HG02938 (cell line): ENCODE measurements around the gene SELENOT.
"Not testable (repeated sequence)": the region's sequence is repeated elsewhere in the genome, so short reads cannot be mapped to it uniquely, and the experiment has no call there.

Experiments
- ATAC-seq: cut with Tn5 transposase; IDR thresholded peaks from one replicate; pipeline ENCODE4 v1.9.1; 2021; ENCODE audit warnings: mild to moderate bottlenecking, moderate library complexity; ENCODE audit not compliant: unreplicated experiment

The SELENOT gene

GRCh38 chr3:150607267-150608065, 4.3 kb downstream of the SELENOT start:
- ATAC-seq: no peak

- no peak for ATAC-seq
Measured at GRCh38 chr3:150609988-150610387, 6.9 kb downstream of the SELENOT start.

- no peak for ATAC-seq
Measured at GRCh38 chr3:150610785-150611184, 7.7 kb downstream of the SELENOT start.

- no peak for ATAC-seq
Measured at GRCh38 chr3:150611666-150612065, 8.5 kb downstream of the SELENOT start.

GRCh38 chr3:150612494-150612893, 9.4 kb downstream of the SELENOT start:
- ATAC-seq: no peak

DNA sequence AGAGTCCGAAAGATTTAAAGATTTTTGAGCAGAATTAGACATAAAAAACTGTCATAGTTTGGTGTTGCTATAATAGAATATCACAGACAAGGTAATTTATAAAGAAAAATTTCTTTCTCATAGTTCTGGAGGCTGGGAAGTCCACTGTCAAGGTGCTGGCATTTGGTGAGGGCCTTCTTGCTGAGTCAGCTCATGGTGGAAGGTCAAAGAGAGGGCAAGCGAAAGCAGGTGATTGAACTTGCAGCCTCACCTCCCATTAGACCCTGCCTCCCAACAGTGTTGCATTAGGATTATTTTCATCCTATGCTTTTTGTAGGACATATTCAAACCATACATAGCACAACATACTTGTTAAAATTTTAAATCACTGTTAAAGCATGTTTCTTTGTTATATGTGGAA, 9.9 kb downstream of the SELENOT start:
- ATAC-seq: no peak

DNA sequence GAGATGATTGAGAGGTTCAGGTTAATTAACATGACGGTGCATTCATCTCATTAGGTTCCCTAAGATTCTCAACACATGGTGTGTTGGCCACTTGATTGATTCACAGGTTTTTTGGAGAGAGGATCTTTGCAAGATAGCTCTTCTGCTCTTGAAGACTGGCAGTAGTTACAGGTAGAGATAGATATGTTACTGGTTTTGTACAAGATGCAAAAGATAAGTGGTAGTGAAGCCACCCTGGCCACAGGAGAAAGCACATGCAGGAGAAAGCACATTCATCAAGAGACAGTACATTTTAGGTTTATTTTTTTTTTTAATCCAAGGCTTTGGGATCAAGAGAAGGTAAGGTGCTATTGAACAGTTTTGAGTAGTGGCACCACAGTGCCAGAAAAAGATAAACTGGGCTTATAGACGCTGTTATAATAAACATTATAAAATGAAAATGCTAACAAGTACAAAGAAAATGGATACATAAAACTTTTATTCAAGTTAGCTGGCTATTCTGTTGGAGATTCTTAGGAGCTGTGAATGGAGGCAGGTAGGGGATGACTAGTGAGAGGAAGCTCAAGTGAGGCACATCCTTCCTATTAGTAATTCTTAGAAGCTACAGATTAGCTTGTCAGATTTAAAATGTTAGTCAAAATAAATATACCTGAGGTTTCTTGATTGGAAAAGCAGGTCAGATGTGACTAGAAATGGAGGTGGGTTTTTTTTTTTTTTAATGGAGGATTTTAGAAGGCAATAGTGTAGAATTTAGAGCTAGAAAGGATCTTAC, 10.8 kb downstream of the SELENOT start:
- ATAC-seq: no peak

- ATAC-seq: no peak
Measured at GRCh38 chr3:150620002-150620689, 17.0 kb downstream of the SELENOT start.

GRCh38 chr3:150622955-150623354, 19.8 kb downstream of the SELENOT start:
- ATAC-seq: not testable (repeated sequence)

DNA sequence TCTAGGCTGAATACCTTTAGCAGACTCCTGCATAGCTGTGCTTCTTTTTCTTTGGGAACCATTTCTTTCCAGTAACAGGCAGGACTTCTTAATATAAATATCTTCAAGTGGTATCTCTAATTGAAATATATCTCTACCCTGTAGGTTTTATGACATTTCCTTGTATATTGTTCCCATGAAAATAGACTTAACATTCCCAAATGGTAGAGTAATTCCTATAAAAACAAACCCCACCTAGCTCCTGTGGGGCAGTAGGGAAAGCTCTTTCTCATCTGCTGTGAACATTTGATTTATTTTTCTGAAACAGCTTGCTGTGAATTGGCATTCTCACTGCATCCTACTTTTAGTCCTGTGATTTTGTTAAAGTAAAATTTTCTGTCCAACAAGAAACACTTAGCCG, 20.8 kb downstream of the SELENOT start:
- ATAC-seq: no peak

- ATAC-seq: no peak
Measured at GRCh38 chr3:150626148-150626930, 23.2 kb downstream of the SELENOT start.

GRCh38 chr3:150627557-150627956, 24.4 kb downstream of the SELENOT start:
- ATAC-seq: no peak

GRCh38 chr3:150631515-150632221, 28.5 kb downstream of the SELENOT start:
- ATAC-seq: no peak

DNA sequence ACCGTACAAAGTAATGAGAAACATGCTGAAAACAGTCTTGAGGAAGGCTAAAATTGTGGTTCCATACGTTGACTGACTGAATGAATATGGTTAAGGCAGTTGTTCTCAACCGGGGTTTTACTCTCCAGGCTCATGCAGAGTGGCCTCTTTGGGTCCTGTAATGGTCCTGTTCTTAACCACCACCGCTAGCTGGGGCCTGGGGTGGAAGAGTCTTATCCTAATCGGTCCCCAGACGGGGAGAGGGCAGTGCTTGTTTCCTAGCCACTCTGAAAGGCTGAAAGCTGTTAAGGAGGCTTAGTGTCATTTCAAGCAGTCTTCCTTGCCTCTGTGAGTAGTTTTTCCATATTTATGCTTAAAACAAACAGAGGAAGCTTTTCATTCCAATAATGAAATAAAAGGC, 32.0 kb downstream of the SELENOT start:
- no peak for ATAC-seq

GRCh38 chr3:150635526-150635925, 32.4 kb downstream of the SELENOT start:
- peak; percentile 74 for ATAC-seq

DNA sequence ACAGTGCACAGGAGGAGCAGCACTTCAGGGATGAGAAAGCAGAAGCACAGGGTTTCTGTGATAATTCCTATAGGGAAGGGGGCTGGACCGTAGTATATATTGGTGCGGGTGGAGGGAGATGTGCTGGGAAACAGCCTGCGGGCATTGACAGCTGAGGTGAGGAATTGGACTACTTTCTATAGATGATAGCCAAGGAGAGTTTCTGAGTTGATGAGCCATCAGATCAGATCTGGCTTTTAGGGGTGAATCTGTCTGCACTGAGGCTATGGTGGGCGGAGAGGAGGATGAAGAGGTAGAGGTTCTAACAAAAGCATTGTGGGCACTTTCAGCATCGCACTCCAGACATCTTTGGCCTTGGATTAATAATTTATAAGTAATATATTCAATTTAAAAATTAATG, 33.1 kb downstream of the SELENOT start:
- ATAC-seq: no peak

- ATAC-seq: no peak
Measured at GRCh38 chr3:150639262-150639661, 36.1 kb downstream of the SELENOT start.

DNA sequence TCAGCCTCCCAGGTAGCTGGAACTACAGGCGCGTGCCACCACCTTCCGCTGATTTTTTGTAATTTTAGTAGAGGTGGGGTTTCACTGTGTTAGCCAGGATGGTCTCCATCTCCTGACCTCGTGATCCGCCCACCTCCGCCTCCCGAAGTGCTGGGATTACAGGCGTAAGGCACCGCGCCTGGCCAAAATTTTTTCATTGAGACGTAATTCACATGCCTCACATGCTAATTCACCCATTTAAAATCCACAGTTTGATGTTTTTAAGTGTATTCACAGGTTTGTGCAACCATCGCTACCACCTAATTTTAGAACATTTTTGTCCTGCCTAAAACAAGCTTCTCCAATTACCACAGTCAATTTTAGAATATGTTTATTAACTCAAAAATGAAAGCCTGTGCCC, 37.1 kb downstream of the SELENOT start:
- ATAC-seq: no peak

GRCh38 chr3:150653110-150653561, 50.0 kb downstream of the SELENOT start:
- peak; percentile 66 for ATAC-seq

GRCh38 chr3:150656316-150656715, 53.2 kb downstream of the SELENOT start:
- no peak for ATAC-seq
